HG02798 (cell line): Measurements from ENCODE around the gene DNM1L.
A peak's percentile ranks its signal among the peaks of the same experiment; 100 is the strongest.

Experiments used
- ATAC-seq: cut with Tn5 transposase; IDR thresholded peaks from one replicate; pipeline ENCODE4 v1.9.1; 2021; ENCODE audit warnings: mild to moderate bottlenecking; ENCODE audit not compliant: unreplicated experiment, poor library complexity

The DNM1L gene

DNA sequence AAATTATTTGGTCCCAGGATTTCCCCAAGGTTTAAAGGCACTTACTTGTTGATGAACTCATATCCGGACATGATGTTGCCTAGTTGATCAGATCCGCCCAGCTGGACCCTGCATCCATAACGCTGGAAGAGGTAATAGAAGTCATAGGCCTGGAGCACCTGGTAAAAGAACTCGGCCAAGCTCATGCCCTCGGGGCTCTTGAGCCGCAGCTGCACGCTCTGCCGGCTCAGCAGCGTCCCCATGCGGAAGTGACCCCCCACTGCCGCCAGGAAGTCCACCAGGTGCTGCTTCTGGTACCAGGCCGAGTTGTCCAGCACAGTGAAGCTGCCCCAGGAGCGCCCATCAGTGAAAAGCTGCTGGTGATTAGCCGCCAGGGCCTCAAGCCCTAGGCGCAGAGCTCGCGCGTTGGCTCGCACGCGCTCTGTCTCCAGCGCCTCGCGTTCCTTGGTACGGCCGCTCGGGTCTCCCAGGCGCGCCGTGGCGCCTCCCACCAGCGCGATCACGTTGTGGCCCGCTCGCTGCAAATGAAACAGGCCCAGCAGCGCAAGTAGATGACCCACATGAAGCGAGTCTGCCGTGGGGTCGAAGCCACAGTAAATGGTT lies 76.1 kb downstream of the DNM1L start:
- ATAC-seq, result peak; percentile 73

DNA sequence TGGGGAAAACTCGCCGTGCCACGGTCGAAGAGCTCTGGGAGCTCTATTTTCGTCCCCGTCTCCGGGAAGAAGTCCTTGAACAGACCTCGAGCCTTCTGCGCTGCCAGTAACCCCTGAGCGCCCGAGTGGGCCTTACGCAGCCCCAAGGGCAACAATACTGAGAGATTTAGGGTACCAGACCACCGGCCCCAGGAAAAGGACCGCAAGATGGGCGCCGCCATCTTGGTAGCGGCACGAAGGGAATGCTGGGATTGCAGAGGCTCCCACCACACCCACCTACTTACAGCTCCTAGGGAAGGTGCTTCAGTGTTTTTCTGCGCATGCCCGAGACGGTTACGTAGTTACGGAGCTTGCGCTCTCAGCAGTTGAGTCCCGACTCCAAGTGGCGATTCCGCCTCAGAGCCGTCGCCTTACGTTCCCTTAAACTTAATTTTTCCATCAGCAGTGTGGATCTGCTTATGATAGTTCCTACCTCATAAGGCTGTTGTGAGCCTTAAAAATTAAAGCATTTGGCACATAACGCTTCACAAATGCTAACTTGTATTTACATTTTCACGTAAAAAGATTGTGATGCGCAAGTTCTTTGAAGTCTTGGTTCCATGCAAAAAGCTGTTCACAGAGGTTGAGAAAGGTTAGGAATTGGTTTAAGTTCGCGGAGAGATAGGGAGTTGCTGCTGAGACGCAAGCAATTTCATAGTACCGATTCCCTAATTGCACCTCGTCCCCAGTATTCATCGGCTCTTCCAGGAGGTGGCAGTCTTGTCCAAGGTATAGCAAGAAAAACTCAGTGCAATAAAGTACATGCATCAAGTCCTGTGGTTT lies 76.8 kb downstream of the DNM1L start, which contains the start of gene YARS2:
Gene YARS2 (minus strand): TSS at position 244 of the 822 bp plus-strand sequence. CDS start 23 bp downstream, at position 221.
- peak; percentile 93 for ATAC-seq

DNA sequence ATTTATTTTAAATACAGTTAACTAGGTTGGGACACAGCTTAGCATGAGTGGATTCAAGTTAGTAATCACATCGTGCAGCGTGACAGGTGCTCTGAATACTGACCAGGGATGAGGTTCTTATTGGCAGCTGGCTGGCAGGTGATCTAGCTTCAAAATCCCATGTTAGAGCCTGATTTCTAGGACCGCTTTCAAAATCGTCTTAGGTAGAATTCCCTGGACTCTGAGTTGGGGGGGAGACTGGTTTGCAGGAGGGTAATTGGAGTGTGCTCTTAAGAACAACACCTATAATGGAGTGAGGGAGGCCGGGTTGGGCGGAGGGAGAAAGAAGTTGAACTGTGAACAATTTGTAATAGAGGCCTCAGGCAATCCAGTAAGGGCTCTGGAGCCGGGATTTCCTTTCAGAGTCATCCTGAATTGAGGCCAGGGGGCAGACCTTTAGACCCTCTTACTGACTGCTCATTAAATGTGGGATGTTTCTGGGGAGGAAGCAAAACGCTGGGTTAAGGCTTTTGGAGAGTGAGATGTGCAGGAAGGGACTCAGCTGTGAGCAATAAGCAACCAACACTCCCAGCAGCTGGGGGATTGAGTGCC lies 77.5 kb downstream of the DNM1L start:
- ATAC-seq, result no peak

DNA sequence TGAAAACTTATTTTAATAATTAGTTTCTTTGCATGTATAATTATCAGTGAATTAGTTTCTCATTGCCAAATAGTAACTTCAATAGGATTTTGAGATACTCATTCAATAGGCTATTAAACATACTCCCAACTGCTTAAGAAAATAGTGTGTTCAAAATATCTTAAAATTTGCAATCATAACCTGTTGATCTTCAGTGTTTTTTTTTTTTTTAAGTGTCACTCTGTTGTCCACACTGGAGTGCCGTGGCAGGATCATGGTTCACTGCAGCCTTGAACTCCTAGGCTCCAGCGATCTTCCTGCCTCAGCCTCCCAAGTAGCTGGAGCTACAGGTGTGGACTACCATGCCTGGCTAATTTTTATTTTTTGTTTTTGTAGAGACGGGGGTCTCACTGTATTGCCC lies 78.1 kb downstream of the DNM1L start:
- ATAC-seq, result no peak

DNA sequence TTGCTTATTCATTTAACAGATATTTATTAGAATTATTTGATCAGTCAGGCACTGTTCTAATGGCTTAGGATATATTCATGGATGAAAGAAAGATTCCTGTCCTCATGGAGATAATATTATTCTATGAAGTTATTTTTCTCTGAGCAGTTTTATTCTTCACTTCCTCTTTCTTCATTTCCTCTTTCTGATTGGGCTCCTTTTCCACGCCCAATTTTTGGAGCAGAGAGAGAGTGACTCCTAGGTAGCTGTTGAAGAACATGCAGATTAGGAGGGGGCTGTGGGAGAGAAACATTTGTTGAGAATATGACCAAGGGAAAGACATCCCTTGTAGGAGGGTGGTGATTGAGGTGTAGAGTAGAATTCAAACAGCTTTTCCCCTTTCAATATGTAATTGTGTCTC lies 82.6 kb downstream of the DNM1L start:
- ATAC-seq, result peak; percentile 50

DNA sequence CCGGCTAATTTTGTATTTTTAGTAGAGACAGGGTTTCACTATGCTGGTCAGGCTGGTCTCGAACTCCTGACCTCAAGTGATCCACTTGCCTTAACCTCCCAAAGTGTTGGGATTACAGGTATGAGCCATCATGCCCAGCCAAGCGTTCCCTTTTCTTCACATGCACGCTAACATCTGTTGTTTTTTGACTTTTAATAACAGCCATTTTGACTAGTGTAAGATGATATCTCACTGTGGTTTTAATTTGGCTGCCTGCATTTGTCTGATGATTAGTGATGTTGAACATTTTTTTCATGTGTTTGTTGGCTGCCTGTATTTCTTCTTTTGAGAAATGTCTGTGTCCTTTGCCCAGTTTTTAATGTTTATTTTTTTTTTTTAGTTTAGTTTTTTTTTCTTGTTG lies 86.8 kb downstream of the DNM1L start:
- no peak for ATAC-seq

DNA sequence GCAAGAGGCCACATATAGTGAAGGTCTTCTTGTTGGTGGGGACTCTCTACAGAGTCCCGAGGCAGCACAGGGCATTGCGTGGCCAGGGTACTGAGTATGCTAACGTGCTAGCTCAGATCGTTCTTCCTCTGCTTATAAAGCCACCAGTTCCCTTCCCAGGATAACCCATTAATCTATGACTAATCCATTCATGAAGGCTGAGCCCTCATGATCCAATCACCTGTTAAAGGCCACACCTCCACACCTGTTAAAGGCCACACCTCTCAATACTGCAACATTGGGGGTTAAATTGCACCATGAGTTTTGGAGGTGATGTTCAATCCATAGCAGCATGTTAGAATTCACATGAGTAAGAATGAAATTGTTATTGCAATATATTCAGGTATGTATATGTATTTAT lies 89.4 kb downstream of the DNM1L start:
- ATAC-seq, result no peak

DNA sequence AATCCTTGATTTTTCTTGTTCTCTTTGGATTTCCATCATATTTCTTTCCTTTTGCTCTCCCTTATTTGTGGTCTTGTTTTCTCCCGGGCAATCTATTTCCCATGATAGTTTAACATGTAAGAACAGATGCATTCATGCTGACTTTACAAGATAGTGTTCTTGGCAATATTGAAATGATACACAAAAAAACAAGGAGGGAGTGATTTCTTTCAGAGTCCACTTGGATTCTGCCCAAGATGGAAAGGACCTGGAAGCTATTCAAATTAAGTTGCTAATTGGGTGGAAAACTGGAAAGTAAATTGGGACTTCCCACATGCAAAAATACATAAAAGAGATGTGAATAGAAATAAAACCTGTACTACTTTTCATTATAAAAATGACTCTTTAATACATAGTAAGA lies 91.0 kb downstream of the DNM1L start:
- ATAC-seq, result no peak

DNA sequence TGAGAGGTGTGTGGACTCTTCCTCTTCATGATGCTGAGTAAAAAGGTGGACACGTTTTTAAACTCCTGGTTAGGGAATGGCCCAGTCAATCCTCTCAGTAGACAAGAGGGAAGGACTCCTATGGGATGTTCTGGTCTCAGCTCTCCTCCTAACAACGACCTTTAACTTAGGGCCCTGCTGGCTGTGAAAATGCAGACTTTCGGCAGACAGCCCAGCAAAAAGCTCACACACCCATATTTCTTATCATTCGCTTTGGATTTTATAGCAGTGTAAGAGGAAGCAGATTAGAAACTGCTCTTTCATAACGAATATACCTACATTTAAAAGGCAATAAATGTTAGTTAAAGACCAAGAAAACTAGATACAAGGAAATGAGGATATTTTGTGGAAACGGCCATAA lies 94.6 kb downstream of the DNM1L start:
- ATAC-seq, result no peak

DNA sequence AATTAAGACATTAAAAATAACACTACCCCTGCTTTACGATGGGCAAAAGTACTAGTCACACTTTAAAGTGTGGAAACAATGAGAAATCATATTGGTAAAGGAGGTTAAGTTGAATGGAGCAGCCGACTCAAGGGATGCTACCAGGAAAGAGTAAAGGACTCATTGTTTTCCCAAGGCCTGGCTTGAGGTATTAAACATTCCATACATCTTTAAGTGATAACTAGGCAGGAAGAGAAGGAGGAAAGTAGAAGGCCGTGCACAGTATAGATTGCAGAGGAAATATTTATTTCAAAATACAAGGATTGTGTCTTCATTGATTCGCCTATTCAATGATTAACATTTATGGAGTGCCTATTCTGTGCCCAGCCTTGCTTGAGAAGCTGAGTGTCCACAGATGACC lies 97.2 kb downstream of the DNM1L start:
- ATAC-seq, result no peak

DNA sequence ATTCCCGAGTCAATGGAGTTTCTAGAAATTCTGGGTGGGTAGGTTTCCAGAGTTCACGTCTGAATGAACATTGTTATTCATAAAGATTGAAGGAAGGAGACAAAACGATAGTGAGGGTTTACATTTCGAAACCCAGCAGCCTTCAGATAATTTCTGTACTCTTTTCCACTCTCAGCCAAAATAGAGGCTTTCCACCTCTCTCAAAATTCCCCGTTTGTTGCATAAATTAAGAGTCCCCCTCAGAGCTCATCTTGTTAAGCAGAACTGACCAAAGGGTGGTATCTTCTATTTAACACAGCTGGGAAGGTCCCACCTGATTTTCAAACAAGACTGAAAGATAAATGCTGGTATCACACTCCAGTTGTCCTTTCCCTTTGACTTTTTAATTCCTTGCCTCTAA lies 98.1 kb downstream of the DNM1L start:
- no peak for ATAC-seq

DNA sequence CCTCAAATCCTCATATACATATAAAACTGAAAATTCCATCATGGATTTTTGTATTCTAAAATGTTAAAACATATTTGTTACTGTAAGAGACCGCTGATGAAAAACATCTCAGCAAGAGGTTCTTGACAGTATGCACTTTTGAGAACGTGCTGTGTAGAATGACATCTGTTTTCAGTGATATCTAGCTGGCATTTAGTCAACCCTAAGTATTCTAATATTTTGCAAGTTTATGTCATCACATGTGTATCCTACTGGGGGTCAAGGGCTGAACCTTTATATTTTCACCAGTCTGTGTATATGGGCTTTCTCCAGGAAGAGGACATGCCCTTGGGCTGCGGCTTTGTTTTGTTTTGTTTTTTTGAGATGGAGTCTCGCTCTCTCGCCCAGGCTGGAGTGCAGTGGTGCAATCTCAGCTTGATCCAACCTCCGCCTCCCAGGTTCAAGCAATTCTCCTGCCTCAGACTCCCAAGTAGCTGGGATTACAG lies 98.6 kb downstream of the DNM1L start:
- ATAC-seq, result no peak

DNA sequence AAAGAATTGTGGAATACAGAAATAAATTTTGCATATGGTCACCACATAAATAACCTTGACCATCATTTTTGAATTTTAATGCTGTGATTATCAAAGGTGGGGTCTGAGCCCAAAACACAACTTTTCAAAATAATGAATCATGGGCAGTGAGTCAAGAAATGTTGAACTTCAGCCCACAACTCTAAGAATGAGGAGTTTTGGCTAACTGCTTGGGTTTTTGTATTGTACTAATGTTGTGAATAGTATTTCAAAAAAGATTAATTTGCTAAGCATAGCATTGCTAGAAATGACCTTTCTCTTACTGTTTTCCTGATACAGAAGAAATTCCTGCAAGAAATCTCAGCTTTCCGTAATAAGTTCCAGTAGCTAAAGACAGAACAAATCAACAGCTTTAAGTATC lies 101.0 kb downstream of the DNM1L start:
- ATAC-seq, result no peak

DNA sequence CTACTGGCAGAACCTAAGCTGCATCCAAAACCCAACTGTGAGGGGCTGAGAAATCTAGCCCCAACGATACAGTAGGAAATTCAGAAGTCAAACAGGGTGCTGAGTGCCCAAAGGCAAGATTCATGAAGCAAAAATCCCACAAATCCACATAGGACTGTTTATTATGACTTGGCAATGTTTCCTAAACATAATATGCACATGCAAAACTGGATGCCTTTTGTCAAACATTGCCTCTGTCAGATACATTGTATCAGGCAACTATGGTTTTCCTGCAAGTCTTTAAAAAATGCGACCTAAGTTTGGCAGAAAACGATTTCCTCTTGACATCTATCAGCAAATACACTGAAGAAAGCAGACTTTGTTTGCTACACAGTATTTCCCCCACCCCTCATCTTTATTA lies 103.9 kb downstream of the DNM1L start:
- ATAC-seq, result no peak

DNA sequence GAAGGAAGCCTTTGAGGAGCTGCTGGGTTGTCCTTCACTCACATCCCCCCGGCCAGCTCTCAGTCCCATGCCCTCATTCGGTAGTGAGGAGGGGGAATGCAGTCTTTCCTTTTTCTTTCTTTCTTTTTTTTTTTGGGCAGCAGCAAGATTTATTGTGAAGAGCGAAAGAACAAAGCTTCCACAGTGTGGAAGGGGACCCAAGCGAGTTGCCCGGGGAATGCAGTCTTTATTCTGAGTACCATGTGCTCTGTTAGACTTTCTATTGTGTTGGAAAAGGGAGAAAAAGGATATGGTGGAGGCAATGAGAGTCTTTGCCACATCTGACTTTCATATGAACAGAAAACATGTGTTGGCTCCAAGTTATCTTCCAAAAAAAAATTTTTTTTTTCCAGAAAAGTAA lies 106.5 kb downstream of the DNM1L start:
- ATAC-seq, result no peak

DNA sequence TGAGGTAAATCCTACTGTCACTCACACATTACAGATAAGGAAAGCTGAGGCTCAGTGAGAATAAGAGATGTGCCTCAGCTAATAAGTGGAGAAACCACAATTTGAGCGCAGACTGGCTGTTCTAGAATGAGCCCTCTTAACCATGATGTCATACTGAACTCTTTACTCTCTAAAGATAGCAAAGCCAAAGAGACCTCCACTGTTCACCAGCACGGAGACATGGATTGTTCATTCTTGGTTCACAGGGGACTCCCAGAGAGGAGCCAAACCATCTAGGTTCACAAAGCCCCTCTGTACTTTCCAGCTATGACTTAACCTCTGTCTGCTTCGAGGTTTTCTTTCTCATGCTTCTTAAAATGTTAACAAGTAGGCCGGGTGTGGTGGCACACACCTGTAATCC lies 109.3 kb downstream of the DNM1L start:
- no peak for ATAC-seq

DNA sequence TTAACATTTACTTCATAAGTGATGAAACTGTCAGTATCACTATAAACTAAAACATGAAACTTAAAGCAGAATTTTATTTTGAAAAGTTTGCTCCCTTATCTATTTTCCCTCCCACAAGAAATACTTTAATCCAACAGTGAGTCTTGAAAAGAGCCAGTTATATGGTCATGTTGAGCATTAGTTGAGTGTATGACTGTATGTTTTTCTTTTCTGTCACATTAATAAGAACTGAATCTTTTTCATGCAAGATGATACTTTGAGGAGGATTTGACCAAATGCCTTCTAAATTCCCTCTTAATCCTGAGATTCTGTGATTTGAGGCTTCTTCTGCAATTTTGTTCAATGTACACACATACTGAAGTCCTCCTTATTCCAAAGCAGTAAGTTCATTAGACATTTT lies 110.3 kb downstream of the DNM1L start:
- no peak for ATAC-seq

DNA sequence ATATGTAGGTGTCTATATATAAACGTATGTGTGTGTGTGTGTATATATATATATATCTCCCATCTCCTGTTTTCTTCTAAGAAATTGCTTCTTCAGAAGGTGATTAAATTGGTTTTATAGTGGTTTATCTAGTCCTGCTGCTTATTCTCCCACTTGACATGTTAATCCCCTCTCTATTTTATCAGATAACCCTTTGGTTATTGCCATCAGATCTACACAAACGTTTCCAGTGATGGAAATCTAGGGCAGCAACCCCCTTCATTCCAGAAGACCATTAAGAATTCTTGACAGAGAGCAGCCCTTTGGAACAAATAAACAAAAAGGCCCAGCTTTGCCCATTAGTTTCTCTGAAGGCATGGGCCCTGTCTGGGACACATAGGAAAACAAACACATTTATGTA lies 110.8 kb downstream of the DNM1L start:
- ATAC-seq, result no peak

DNA sequence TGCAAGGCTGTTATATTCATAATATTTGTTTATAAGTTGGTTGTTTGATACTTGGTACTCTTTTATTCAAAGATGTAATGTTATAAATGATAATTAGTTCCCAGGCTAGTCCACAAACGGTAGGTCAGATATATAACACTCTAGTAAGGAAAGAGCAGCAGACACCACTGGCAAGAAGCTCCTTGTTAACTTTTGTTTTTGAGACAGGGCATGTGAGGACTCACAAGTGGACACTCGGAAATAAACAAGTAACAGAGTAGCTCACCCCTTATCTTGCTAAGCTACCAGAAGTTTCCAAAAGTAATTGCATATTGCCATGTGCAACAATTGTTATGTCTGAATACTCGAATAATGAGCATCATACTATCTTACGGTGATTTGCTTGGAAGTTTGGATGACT lies 115.2 kb downstream of the DNM1L start:
- no peak for ATAC-seq
